Measurements from ENCODE around the gene SPRYD7. TPM values are rescaled to one million over a fixed set of nuclear protein-coding genes. Genes with fewer than 3 reads are reported as not detected.

The SPRYD7 gene
- total and polyA plus RNA-seq, 2 of the 13 experiments (the other 11 are each of a cell fraction or from before 2014, with no cell fraction given) = 2.7 to 5.9 TPM

GRCh38 chr13:49936075-49936967 is at the start of gene SPRYD7 (continued):
- TF ChIP-seq ASH2L (IDR thresholded peaks at IDR 0.05; ENCODE audit: insufficient read length, low read depth, low read length) = peak; percentile 80
- TF ChIP-seq ZNF841 (CRISPR knock-in tag; IDR thresholded peaks at IDR 0.05; ENCODE audit: borderline replicate concordance) = no peak
- 0 out of 2 replicates have a peak, but pooled peaks have one; percentile 30 for TF ChIP-seq SP140L (CRISPR knock-in tag; IDR thresholded peaks at IDR 0.05; ENCODE audit: borderline replicate concordance)
- peak; percentile 65; the same call in 1 of the 2 replicates for TF ChIP-seq ELF1 (CRISPR knock-in tag; IDR thresholded peaks at IDR 0.05)
- no peak; the same call in 1 of the 2 replicates for TF ChIP-seq ZNF629 (CRISPR knock-in tag; conservative IDR thresholded peaks at IDR 0.05)
- peak; percentile 61; the same call in 1 of the 2 replicates for TF ChIP-seq RXRA (CRISPR knock-in tag; IDR thresholded peaks at IDR 0.05)
- TF ChIP-seq ATF4 (CRISPR knock-in tag; IDR thresholded peaks at IDR 0.05) = 0 out of 4 replicates have a peak, but pooled peaks of 1 of the 2 experiments have one; percentile 41
- no peak; the same call in 1 of the 2 replicates for TF ChIP-seq ZBTB26 (CRISPR knock-in tag; IDR thresholded peaks at IDR 0.05; ENCODE audit: borderline replicate concordance)
- TF ChIP-seq PTBP1 (IDR thresholded peaks at IDR 0.05; ENCODE audit: low read depth, low read length, poor library complexity, severe bottlenecking) = no peak
- TF ChIP-seq ZFP90 (CRISPR knock-in tag; IDR thresholded peaks at IDR 0.05; ENCODE audit: borderline replicate concordance) = 0 out of 2 replicates have a peak, but pooled peaks have one; percentile 85
- peak; percentile 73 for TF ChIP-seq PHF20 (CRISPR knock-in tag; IDR thresholded peaks at IDR 0.05)
- TF ChIP-seq ZNF24 (IDR thresholded peaks at IDR 0.05) = no peak
- TF ChIP-seq ZNF383 (CRISPR knock-in tag; IDR thresholded peaks at IDR 0.05; ENCODE audit: borderline replicate concordance) = no peak
- TF ChIP-seq ZNF775 (CRISPR knock-in tag; IDR thresholded peaks at IDR 0.05; ENCODE audit: borderline replicate concordance) = no peak
- peak; percentile 63 for TF ChIP-seq ZNF709 (CRISPR knock-in tag; IDR thresholded peaks at IDR 0.05)
- 0 out of 2 replicates have a peak, but pooled peaks have one; percentile 40 for TF ChIP-seq KDM1A (CRISPR knock-in tag; IDR thresholded peaks at IDR 0.05)
- TF ChIP-seq PRPF4 (IDR thresholded peaks at IDR 0.05; ENCODE audit: low read depth, low read length, poor library complexity, severe bottlenecking) = no peak
- TF ChIP-seq ZNF3 (CRISPR knock-in tag; IDR thresholded peaks at IDR 0.05) = no peak
- peak; percentile 97 for TF ChIP-seq REPIN1 (CRISPR knock-in tag; IDR thresholded peaks at IDR 0.05; ENCODE audit: borderline replicate concordance, low read depth)
- peak; percentile 34; the same call in 1 of the 2 replicates for TF ChIP-seq NAIF1 (CRISPR knock-in tag; IDR thresholded peaks at IDR 0.05; ENCODE audit: borderline replicate concordance)
- TF ChIP-seq TRIM24 (CRISPR knock-in tag; IDR thresholded peaks at IDR 0.05) = no peak
- no peak for TF ChIP-seq SIN3B (IDR thresholded peaks at IDR 0.05; ENCODE audit: low read length)
- no peak for TF ChIP-seq HNF4G (IDR thresholded peaks at IDR 0.05; ENCODE audit: borderline replicate concordance, low read depth, low read length)
- TF ChIP-seq HNF4G (CRISPR knock-in tag; IDR thresholded peaks at IDR 0.05; ENCODE audit: borderline replicate concordance, low read depth) = no peak; the same call in none of the 2 replicates
- peak; percentile 43; the same call in 1 of the 2 replicates for TF ChIP-seq PPARG (CRISPR knock-in tag; conservative IDR thresholded peaks at IDR 0.05)
- TF ChIP-seq IRX3 (CRISPR knock-in tag; IDR thresholded peaks at IDR 0.05; ENCODE audit: borderline replicate concordance, low read depth) = 0 out of 2 replicates have a peak, but pooled peaks have one; percentile 38
- TF ChIP-seq ZNF232 (CRISPR knock-in tag; IDR thresholded peaks at IDR 0.05; ENCODE audit: borderline replicate concordance) = peak; percentile 65; the same call in 1 of the 2 replicates
